SH-SY5Y (cell line): Measurements from ENCODE around the gene DOK1.

Source experiments
- GATA2 ChIP-seq: IDR thresholded peaks from 2 replicates; pipeline ENCODE4 v1.6.1; 2011; ENCODE audit warnings: mild to moderate bottlenecking, low read depth, low read length
- GATA3 ChIP-seq: IDR thresholded peaks from 2 replicates; pipeline ENCODE4 v1.6.1; 2011; ENCODE audit warnings: low read depth, mild to moderate bottlenecking, low read length, moderate library complexity

GRCh38 chr2:74555610-74556103 is 1.1 kb downstream of the DOK1 start:
- TF ChIP-seq GATA2 (no peak), GATA3 (no peak)
